COR-L47 (cell line): Measurements from ENCODE around the gene WWOX.

ENCODE experiments used
- DNase-seq: peaks from one replicate; lab custom pipeline; 2025; lab: John Stamatoyannopoulos, UW

The WWOX gene

GRCh38 chr16:78957317-78958100 lies 858.1 kb downstream of the WWOX start:
- DNase-seq: no peak

- DNase-seq: no peak
Observed at GRCh38 chr16:78961464-78961863, 862.0 kb downstream of the WWOX start.

GRCh38 chr16:78962457-78962929 lies 863.0 kb downstream of the WWOX start:
- DNase-seq: no peak

- DNase-seq: no peak
Observed at GRCh38 chr16:78967948-78968347, 868.5 kb downstream of the WWOX start.

GRCh38 chr16:78969721-78970120 lies 870.3 kb downstream of the WWOX start:
- no peak for DNase-seq

GRCh38 chr16:78970650-78971049 lies 871.2 kb downstream of the WWOX start:
- DNase-seq: no peak

- no peak for DNase-seq
Observed at GRCh38 chr16:78972006-78972405, 872.6 kb downstream of the WWOX start.

- no peak for DNase-seq
Observed at GRCh38 chr16:78972986-78973385, 873.5 kb downstream of the WWOX start.

GRCh38 chr16:78976212-78976611 lies 876.8 kb downstream of the WWOX start:
- DNase-seq: no peak

GRCh38 chr16:78980825-78981224 lies 881.4 kb downstream of the WWOX start:
- DNase-seq: no peak

- DNase-seq: no peak
Observed at GRCh38 chr16:78982096-78982744, 882.8 kb downstream of the WWOX start.

- DNase-seq: no peak
Observed at GRCh38 chr16:78984324-78984723, 884.9 kb downstream of the WWOX start.

GRCh38 chr16:78984887-78985464 lies 885.5 kb downstream of the WWOX start:
- DNase-seq: no peak

GRCh38 chr16:78985716-78986605 lies 886.5 kb downstream of the WWOX start:
- DNase-seq: no peak

GRCh38 chr16:78987666-78988065 lies 888.2 kb downstream of the WWOX start:
- no peak for DNase-seq

- no peak for DNase-seq
Observed at GRCh38 chr16:78988361-78988969, 889.0 kb downstream of the WWOX start.

GRCh38 chr16:78990309-78990701 lies 890.9 kb downstream of the WWOX start:
- DNase-seq: no peak

- no peak for DNase-seq
Observed at GRCh38 chr16:78992001-78992400, 892.5 kb downstream of the WWOX start.

GRCh38 chr16:78993346-78993745 lies 893.9 kb downstream of the WWOX start:
- DNase-seq: peak; percentile 73

- no peak for DNase-seq
Observed at GRCh38 chr16:78994135-78994745, 894.8 kb downstream of the WWOX start.

GRCh38 chr16:78995441-78995840 lies 896.0 kb downstream of the WWOX start:
- DNase-seq: no peak
